Measurements from ENCODE around the gene MICU1.

GRCh38 chr10:72637398-72637857 is 11.5 kb upstream of the MICU1 start:
- TF ChIP-seq CTCF (IDR thresholded peaks at IDR 0.05) (no peak), EZH2 (IDR thresholded peaks at IDR 0.05) (no peak), EZH2phosphoT487 (IDR thresholded peaks at IDR 0.05) (no peak)

All from neural progenitor cell (in vitro differentiated cells).